Neural progenitor cell (in vitro differentiated cells): ENCODE data around the gene LYSMD3. TPM values are rescaled to one million over a fixed set of nuclear protein-coding genes. Genes with fewer than 3 reads are reported as not detected.

Source experiments
- DNase-seq: peaks from one replicate; pipeline ENCODE4 v3.0.0-alpha.2; 2016; ENCODE audit warnings: low spot score
- H2AFZ ChIP-seq: fragments of 200-600 bp; sonication (generic); replicated peaks from 2 replicates; pipeline ENCODE4 v1.6.1; 2016; ENCODE audit warnings: antibody characterized with exemption
- H3F3A ChIP-seq: fragments of 200-600 bp; sonication (generic); 2 replicates; pipeline ENCODE4 v1.6.1; 2016; ENCODE audit warnings: antibody characterized with exemption, low read depth
- H3K27ac ChIP-seq: fragments of 200-600 bp; sonication (generic); 2 replicates; pipeline ENCODE4 v1.5.1; 2016; ENCODE audit warnings: mild to moderate bottlenecking
- H3K27me3 ChIP-seq: fragments of 200-600 bp; sonication (generic); 2 replicates; pipeline ENCODE4 v1.6.1; 2016; ENCODE audit warnings: mild to moderate bottlenecking, moderate library complexity
- H3K36me3 ChIP-seq: fragments of 200-600 bp; sonication (generic); 2 replicates; pipeline ENCODE4 v1.5.1; 2016
- H3K4me1 ChIP-seq: fragments of 200-600 bp; sonication (generic); 2 replicates; pipeline ENCODE4 v1.6.1; 2016; ENCODE audit warnings: mixed run types
- H3K4me2 ChIP-seq: fragments of 200-600 bp; sonication (generic); 2 replicates; pipeline ENCODE4 v1.6.1; 2016
- H3K4me3 ChIP-seq: fragments of 200-600 bp; sonication (generic); 2 replicates; pipeline ENCODE4 v1.5.1; 2016
- H3K79me2 ChIP-seq: fragments of 200-600 bp; sonication (generic); 2 replicates; pipeline ENCODE4 v1.6.1; 2016; ENCODE audit warnings: low read depth
- H3K9ac ChIP-seq: fragments of 200-600 bp; sonication (generic); 2 replicates; pipeline ENCODE4 v1.6.1; 2016
- H3K9me3 ChIP-seq: fragments of 200-600 bp; sonication (generic); 2 replicates; pipeline ENCODE4 v1.5.1; 2016; ENCODE audit warnings: low read depth
- H4K20me1 ChIP-seq: fragments of 200-600 bp; sonication (generic); 2 replicates; pipeline ENCODE4 v1.6.1; 2016; ENCODE audit warnings: low read depth
- H3K27ac Mint-ChIP-seq: 3 replicates; pipeline ENCODE4 v1.8.0; 2021; ENCODE audit warnings: mixed read lengths
- H3K27me3 Mint-ChIP-seq: 2 replicates; pipeline ENCODE4 v1.8.0; 2022; ENCODE audit warnings: low read depth, mild to moderate bottlenecking, inconsistent platforms, moderate library complexity, mixed read lengths; ENCODE audit not compliant: insufficient read depth
- H3K36me3 Mint-ChIP-seq: 3 replicates; pipeline ENCODE4 v1.8.0; 2021; ENCODE audit warnings: mixed read lengths
- H3K4me1 Mint-ChIP-seq: 3 replicates; pipeline ENCODE4 v1.8.0; 2021; ENCODE audit warnings: mixed read lengths
- H3K4me3 Mint-ChIP-seq: 3 replicates; pipeline ENCODE4 v1.8.0; 2021; ENCODE audit warnings: mild to moderate bottlenecking, moderate library complexity, mixed read lengths
- H3K9me3 Mint-ChIP-seq: 3 replicates; pipeline ENCODE4 v1.8.0; 2020; ENCODE audit warnings: mixed read lengths
- CTCF ChIP-seq: fragments of 200-600 bp; sonication (generic); IDR thresholded peaks from 2 replicates; pipeline ENCODE4 v1.5.1; 2017; ENCODE audit warnings: antibody characterized with exemption, mild to moderate bottlenecking
- EZH2 ChIP-seq: fragments of 200-600 bp; sonication (generic); IDR thresholded peaks from 2 replicates; pipeline ENCODE4 v1.6.1; 2017; ENCODE audit warnings: antibody characterized with exemption, mild to moderate bottlenecking, moderate library complexity
- EZH2phosphoT487 ChIP-seq: fragments of 200-600 bp; sonication (generic); IDR thresholded peaks from 2 replicates; pipeline ENCODE4 v1.6.1; 2017; ENCODE audit warnings: antibody characterized with exemption
- total RNA-seq: library from RNA; depleted of rRNA; stranded (reverse); fragments of >200 nt; gene quantifications from 2 replicates; pipeline ENCODE4 v1.2.3, GENCODE V29; 2015; ENCODE audit warnings: low replicate concordance

Gene LYSMD3
- total RNA-seq, 1 donor from 2014 or later, result 16.3 TPM

- Mint-ChIP-seq H3K36me3 (peaks cover 2% of the 10 kb centered on the region), H3K27ac (peak overlapping the region; percentile 82), H3K9me3 (peaks cover 2% of the 10 kb centered on the region), H3K4me1 (peaks cover 38% of the 10 kb centered on the region), H3K27me3 (peaks cover 2% of the 10 kb centered on the region), H3K4me3 (no peak overlapping the region)
- no peaks in the 10 kb centered on the region for H3K79me2 ChIP-seq
- H3K9ac ChIP-seq, result no peak overlapping the region
- TF ChIP-seq EZH2 (no peak), EZH2phosphoT487 (no peak), CTCF (no peak)
- H3K4me3 ChIP-seq, result no peak overlapping the region
- no peaks in the 10 kb centered on the region for H3K27me3 ChIP-seq
- H3K4me1 ChIP-seq, result peaks cover 8% of the 10 kb centered on the region
- H3K9me3 ChIP-seq, result no peaks in the 10 kb centered on the region
- no peaks in the 10 kb centered on the region for H3F3A ChIP-seq
- H3K4me2 ChIP-seq, result no peak overlapping the region
- DNase-seq, result no peak
- H2AFZ ChIP-seq, result peak overlapping the region; percentile 55
- H4K20me1 ChIP-seq, result no peaks in the 10 kb centered on the region
- no peaks in the 10 kb centered on the region for H3K36me3 ChIP-seq
- H3K27ac ChIP-seq, result no peak overlapping the region
Observed at GRCh38 chr5:90547072-90547536, 17.7 kb upstream of the LYSMD3 start.

GRCh38 chr5:90546216-90546837 lies 16.9 kb upstream of the LYSMD3 start:
- peak overlapping the region; percentile 55 for H2AFZ ChIP-seq
- H3F3A ChIP-seq, result no peaks in the 10 kb centered on the region
- no peaks in the 10 kb centered on the region for H3K79me2 ChIP-seq
- no peak for DNase-seq
- no peaks in the 10 kb centered on the region for H3K27me3 ChIP-seq
- no peak overlapping the region for H3K4me2 ChIP-seq
- peaks cover 8% of the 10 kb centered on the region for H3K4me1 ChIP-seq
- no peaks in the 10 kb centered on the region for H4K20me1 ChIP-seq
- H3K27ac ChIP-seq, result no peak overlapping the region
- no peak overlapping the region for H3K4me3 Mint-ChIP-seq
- no peak overlapping the region for H3K4me3 ChIP-seq
- peaks cover 2% of the 10 kb centered on the region for H3K36me3 Mint-ChIP-seq
- peaks cover 2% of the 10 kb centered on the region for H3K27me3 Mint-ChIP-seq
- peaks cover 2% of the 10 kb centered on the region for H3K9me3 Mint-ChIP-seq
- no peak for TF ChIP-seq EZH2phosphoT487
- no peak for TF ChIP-seq CTCF
- TF ChIP-seq EZH2, result no peak
- H3K9me3 ChIP-seq, result no peaks in the 10 kb centered on the region
- peak overlapping the region; percentile 44 for H3K27ac Mint-ChIP-seq
- H3K4me1 Mint-ChIP-seq, result peaks cover 35% of the 10 kb centered on the region
- H3K36me3 ChIP-seq, result no peaks in the 10 kb centered on the region
- H3K9ac ChIP-seq, result no peak overlapping the region

GRCh38 chr5:90545511-90545910 lies 16.1 kb upstream of the LYSMD3 start:
- no peak overlapping the region for H3K9ac ChIP-seq
- H3K27ac ChIP-seq, result no peak overlapping the region
- Mint-ChIP-seq H3K4me1 (peaks cover 35% of the 10 kb centered on the region), H3K27me3 (no peaks in the 10 kb centered on the region), H3K27ac (no peak overlapping the region), H3K36me3 (no peaks in the 10 kb centered on the region), H3K9me3 (peaks cover 2% of the 10 kb centered on the region), H3K4me3 (no peak overlapping the region)
- no peaks in the 10 kb centered on the region for H3F3A ChIP-seq
- H3K4me1 ChIP-seq, result peaks cover 8% of the 10 kb centered on the region
- no peak for DNase-seq
- no peaks in the 10 kb centered on the region for H3K79me2 ChIP-seq
- H3K4me3 ChIP-seq, result no peak overlapping the region
- H3K9me3 ChIP-seq, result no peaks in the 10 kb centered on the region
- no peak for TF ChIP-seq CTCF
- TF ChIP-seq EZH2phosphoT487, result no peak
- no peak for TF ChIP-seq EZH2
- no peak overlapping the region for H3K4me2 ChIP-seq
- no peaks in the 10 kb centered on the region for H3K36me3 ChIP-seq
- H3K27me3 ChIP-seq, result no peaks in the 10 kb centered on the region
- no peak overlapping the region for H2AFZ ChIP-seq
- H4K20me1 ChIP-seq, result no peaks in the 10 kb centered on the region
